HG03135 (cell line): ENCODE measurements around the gene PPFIA2.

Experiments used
- ATAC-seq: cut with Tn5 transposase; IDR thresholded peaks from one replicate; pipeline ENCODE4 v1.9.1; 2021; ENCODE audit warnings: mild to moderate bottlenecking, moderate library complexity; ENCODE audit not compliant: unreplicated experiment

Gene PPFIA2

GRCh38 chr12:81564237-81564636 is 194.9 kb downstream of the PPFIA2 start:
- ATAC-seq, result no peak

GRCh38 chr12:81558031-81558430 is 201.1 kb downstream of the PPFIA2 start:
- ATAC-seq, result no peak

- ATAC-seq, result no peak
Observed at GRCh38 chr12:81546811-81547210, 212.3 kb downstream of the PPFIA2 start.

GRCh38 chr12:81543621-81544139 is 215.5 kb downstream of the PPFIA2 start:
- no peak for ATAC-seq

GRCh38 chr12:81542065-81543010 is 216.8 kb downstream of the PPFIA2 start:
- no peak for ATAC-seq

GRCh38 chr12:81541121-81541520 is 218.0 kb downstream of the PPFIA2 start:
- ATAC-seq, result no peak

GRCh38 chr12:81539279-81539678 is 219.9 kb downstream of the PPFIA2 start:
- ATAC-seq, result no peak

GRCh38 chr12:81533054-81533453 is 226.1 kb downstream of the PPFIA2 start:
- ATAC-seq, result no peak

- no peak for ATAC-seq
Observed at GRCh38 chr12:81530352-81530751, 228.8 kb downstream of the PPFIA2 start.

GRCh38 chr12:81520064-81520945 is 238.8 kb downstream of the PPFIA2 start:
- ATAC-seq, result peak; percentile 90

- no peak for ATAC-seq
Observed at GRCh38 chr12:81518638-81519037, 240.5 kb downstream of the PPFIA2 start.

GRCh38 chr12:81517296-81517695 is 241.9 kb downstream of the PPFIA2 start:
- no peak for ATAC-seq

GRCh38 chr12:81502912-81503695 is 256.0 kb downstream of the PPFIA2 start:
- ATAC-seq, result no peak

- no peak for ATAC-seq
Observed at GRCh38 chr12:81500788-81501187, 258.4 kb downstream of the PPFIA2 start.

GRCh38 chr12:81499809-81500208 is 259.3 kb downstream of the PPFIA2 start:
- ATAC-seq, result no peak

- ATAC-seq, result no peak
Observed at GRCh38 chr12:81492131-81492720, 266.9 kb downstream of the PPFIA2 start.

GRCh38 chr12:81472934-81473333 is 286.2 kb downstream of the PPFIA2 start:
- ATAC-seq, result no peak

GRCh38 chr12:81470923-81471322 is 288.2 kb downstream of the PPFIA2 start:
- ATAC-seq, result no peak

- ATAC-seq, result no peak
Observed at GRCh38 chr12:81468206-81468605, 290.9 kb downstream of the PPFIA2 start.

GRCh38 chr12:81465876-81466275 is 293.3 kb downstream of the PPFIA2 start:
- ATAC-seq, result no peak
